C4-2B (cell line): Measurements from ENCODE around the gene MAK.

Experiments
- ZFX ChIP-seq: fragments of 450-650 bp; IDR thresholded peaks from 2 replicates; pipeline ENCODE4 v1.6.1; 2017
- TF ChIP-seq, protein P1 (sequence below): fragments of 450-650 bp; conservative IDR thresholded peaks from 2 replicates; pipeline ENCODE4 v1.5.1; 2017; ENCODE audit warnings: mild to moderate bottlenecking

DNA sequence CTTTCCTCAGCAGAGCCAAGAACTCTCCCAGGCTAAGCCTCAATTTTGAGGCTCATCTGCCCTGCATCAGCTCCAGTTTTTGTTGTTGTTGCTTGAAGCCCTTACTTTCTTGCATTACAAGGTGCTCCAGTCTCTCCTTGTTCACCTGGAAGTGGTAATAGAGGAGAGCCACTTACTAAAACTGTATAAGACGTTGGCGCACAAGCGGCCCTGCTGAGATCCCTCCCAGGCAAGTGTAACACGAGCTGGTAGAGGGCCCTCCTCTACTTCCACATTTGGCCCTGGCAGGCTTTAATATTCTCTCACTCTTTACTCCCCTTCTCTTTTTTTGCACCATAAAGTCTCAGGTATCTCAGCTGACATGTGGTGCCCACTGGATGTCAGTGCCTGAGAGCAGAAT lies 24.0 kb upstream of the MAK start:
- TF ChIP-seq, protein P1, sequence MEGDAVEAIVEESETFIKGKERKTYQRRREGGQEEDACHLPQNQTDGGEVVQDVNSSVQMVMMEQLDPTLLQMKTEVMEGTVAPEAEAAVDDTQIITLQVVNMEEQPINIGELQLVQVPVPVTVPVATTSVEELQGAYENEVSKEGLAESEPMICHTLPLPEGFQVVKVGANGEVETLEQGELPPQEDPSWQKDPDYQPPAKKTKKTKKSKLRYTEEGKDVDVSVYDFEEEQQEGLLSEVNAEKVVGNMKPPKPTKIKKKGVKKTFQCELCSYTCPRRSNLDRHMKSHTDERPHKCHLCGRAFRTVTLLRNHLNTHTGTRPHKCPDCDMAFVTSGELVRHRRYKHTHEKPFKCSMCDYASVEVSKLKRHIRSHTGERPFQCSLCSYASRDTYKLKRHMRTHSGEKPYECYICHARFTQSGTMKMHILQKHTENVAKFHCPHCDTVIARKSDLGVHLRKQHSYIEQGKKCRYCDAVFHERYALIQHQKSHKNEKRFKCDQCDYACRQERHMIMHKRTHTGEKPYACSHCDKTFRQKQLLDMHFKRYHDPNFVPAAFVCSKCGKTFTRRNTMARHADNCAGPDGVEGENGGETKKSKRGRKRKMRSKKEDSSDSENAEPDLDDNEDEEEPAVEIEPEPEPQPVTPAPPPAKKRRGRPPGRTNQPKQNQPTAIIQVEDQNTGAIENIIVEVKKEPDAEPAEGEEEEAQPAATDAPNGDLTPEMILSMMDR = no peak
- TF ChIP-seq ZFX = no peak
